Esophagus squamous epithelium (tissue), 4 donors: ENCODE measurements around the gene DBP.

Source experiments
- CTCF ChIP-seq, 6 experiments: fragments of 450-650 bp in 4 of 6; fragments of 200-600 bp in 2 of 6; sonication (generic) in 2 of 6; IDR thresholded peaks; one replicate each; pipeline ENCODE4 v1.5.1; 2016 to 2019; ENCODE audit warnings: antibody characterized with exemption in 6 of 6, mild to moderate bottlenecking in 4 of 6, moderate library complexity in 4 of 6
- POLR2A ChIP-seq, 4 donors: fragments of 450-650 bp; IDR thresholded peaks; one replicate each; pipeline ENCODE4 v1.6.1; 2017; ENCODE audit warnings: antibody characterized with exemption in 4 of 4, mild to moderate bottlenecking in 4 of 4, moderate library complexity in 3 of 4

- TF ChIP-seq POLR2A (IDR thresholded peaks at IDR 0.05) (no peak), CTCF (IDR thresholded peaks at IDR 0.05) (no peak)
Measured at GRCh38 chr19:48665786-48666185, 28.6 kb upstream of the DBP start.
